Esophagus squamous epithelium (tissue), 5 donors: ENCODE results near the gene ABO. TPM values are rescaled to one million over a fixed set of nuclear protein-coding genes. Genes with fewer than 3 reads are reported as not detected.

Source experiments
- DNase-seq: peaks from one replicate; lab custom pipeline; 2025; lab: John Stamatoyannopoulos, UW
- H3K27ac ChIP-seq, 4 donors: fragments of 200-600 bp; sonication (generic); one replicate each; pipeline ENCODE4 v1.5.1; 2016 to 2019; ENCODE audit warnings: mild to moderate bottlenecking in 1 of 4
- H3K27me3 ChIP-seq, 4 donors: fragments of 200-600 bp; sonication (generic); 1 replicate in 3 of 4; 2 replicates in 1 of 4; pipeline versions ENCODE4 v1.5.1 to v1.6.0; 2017 to 2021; ENCODE audit warnings: antibody characterized with exemption in 1 of 4
- H3K36me3 ChIP-seq, 3 donors: fragments of 200-600 bp; sonication (generic); one replicate each; pipeline ENCODE4 v1.5.1; 2016 to 2019
- H3K4me1 ChIP-seq, 3 donors: fragments of 200-600 bp; sonication (generic); one replicate each; pipeline ENCODE4 v1.5.1; 2017 to 2019
- H3K4me3 ChIP-seq, 4 donors: fragments of 200-600 bp; sonication (generic); 1 replicate in 3 of 4; 2 replicates in 1 of 4; pipeline ENCODE4 v1.5.1; 2016 to 2019; ENCODE audit warnings: mild to moderate bottlenecking in 2 of 4, moderate library complexity in 1 of 4
- H3K9me3 ChIP-seq, 3 donors: fragments of 200-600 bp; sonication (generic); one replicate each; pipeline ENCODE4 v1.5.1; 2016 to 2019
- POLR2A ChIP-seq, 4 donors: fragments of 450-650 bp; IDR thresholded peaks; one replicate each; pipeline ENCODE4 v1.6.1; 2017; ENCODE audit warnings: antibody characterized with exemption in 4 of 4, mild to moderate bottlenecking in 4 of 4, moderate library complexity in 3 of 4
- WGBS, 2 donors: methylation state at CpG; one replicate each; pipeline ENCODE4 v1.1.5; 2018; 5-methylcytosine and 5-hydroxymethylcytosine counted together
- intact Hi-C: fragments of 100-400 bp; cut with DNase I; formaldehyde crosslinking; loops from one replicate; pipeline ENCODE4 v1.15.0; 2022
- total RNA-seq, 4 donors: library from RNA; depleted of rRNA; stranded (reverse); fragments of >200 nt; gene quantifications; one replicate each; pipeline ENCODE4 v1.1.0, GENCODE V29; 2016
- TF ChIP-seq, protein P1 (sequence below), 6 experiments: fragments of 450-650 bp in 4 of 6; fragments of 200-600 bp in 2 of 6; sonication (generic) in 2 of 6; IDR thresholded peaks; one replicate each; pipeline ENCODE4 v1.5.1; 2016 to 2019; ENCODE audit warnings: antibody characterized with exemption in 6 of 6, mild to moderate bottlenecking in 4 of 6, moderate library complexity in 4 of 6
- donor health status: DM: yes; HTN: yes; CAD: no.

The ABO gene
- total RNA-seq, 4 donors from 2014 or later: 3.4 to 48.8 (median 8.2) TPM

DNA sequence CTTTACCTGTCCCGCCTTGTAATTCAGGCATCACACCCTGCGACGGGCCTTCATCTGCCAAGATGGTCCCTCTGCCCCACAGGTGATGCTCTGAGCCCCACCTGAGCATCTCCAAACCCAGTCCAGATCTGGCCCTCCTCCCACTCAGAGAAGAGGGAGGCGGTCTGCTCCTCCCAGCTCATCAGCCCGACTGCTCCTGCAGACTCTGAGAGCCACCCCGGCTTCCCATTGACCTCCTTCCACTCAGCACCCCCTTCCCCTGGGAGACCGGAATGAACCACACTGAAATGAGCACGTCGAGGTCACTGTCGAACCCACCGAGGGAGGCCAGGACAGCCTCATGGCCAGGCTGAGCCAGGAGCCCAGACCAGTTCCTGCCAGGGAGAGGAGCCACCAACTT, 12.8 kb downstream of the ABO start:
- intact Hi-C loops: no loop called here
- Histone ChIP-seq H3K9me3 (no peaks in the 10 kb centered on the region), H3K27ac (no peak overlapping the region), H3K4me3 (no peak overlapping the region), H3K4me1 (peaks cover 0 to 9% (median 3%) of the 10 kb centered on the region in 3 donors), H3K27me3 (no peaks in the 10 kb centered on the region), H3K36me3 (peaks cover 0 to 27% (median 0%) of the 10 kb centered on the region in 3 donors)
- WGBS, 2 donors: 83 to 88% methylated on average over 9 of the region's 11 CpGs
- DNase-seq: no peak
- TF ChIP-seq POLR2A (IDR thresholded peaks at IDR 0.05): no peak
- TF ChIP-seq, protein P1, sequence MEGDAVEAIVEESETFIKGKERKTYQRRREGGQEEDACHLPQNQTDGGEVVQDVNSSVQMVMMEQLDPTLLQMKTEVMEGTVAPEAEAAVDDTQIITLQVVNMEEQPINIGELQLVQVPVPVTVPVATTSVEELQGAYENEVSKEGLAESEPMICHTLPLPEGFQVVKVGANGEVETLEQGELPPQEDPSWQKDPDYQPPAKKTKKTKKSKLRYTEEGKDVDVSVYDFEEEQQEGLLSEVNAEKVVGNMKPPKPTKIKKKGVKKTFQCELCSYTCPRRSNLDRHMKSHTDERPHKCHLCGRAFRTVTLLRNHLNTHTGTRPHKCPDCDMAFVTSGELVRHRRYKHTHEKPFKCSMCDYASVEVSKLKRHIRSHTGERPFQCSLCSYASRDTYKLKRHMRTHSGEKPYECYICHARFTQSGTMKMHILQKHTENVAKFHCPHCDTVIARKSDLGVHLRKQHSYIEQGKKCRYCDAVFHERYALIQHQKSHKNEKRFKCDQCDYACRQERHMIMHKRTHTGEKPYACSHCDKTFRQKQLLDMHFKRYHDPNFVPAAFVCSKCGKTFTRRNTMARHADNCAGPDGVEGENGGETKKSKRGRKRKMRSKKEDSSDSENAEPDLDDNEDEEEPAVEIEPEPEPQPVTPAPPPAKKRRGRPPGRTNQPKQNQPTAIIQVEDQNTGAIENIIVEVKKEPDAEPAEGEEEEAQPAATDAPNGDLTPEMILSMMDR (IDR thresholded peaks at IDR 0.05): no peak

DNA sequence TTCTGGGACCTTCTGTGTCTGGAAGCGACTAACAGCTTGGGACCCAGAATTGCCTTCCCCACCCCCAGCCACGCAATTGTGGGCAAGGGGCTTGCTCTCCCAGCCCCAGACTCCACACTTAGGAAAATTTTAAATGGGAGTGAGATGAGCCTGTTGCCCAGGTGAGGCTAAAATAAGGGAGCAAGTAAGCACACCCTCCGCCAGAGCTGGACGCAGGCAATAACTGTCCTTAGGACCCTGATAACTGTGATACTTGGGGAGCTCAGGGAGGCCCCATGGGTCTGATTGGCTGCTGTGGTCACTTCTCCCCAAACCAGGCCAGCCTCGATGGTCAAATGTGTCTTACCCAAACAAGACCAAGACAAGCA, 13.3 kb downstream of the ABO start:
- Histone ChIP-seq H3K27me3 (no peaks in the 10 kb centered on the region), H3K27ac (no peak overlapping the region), H3K4me1 (peaks cover 0 to 9% (median 7%) of the 10 kb centered on the region in 3 donors), H3K9me3 (no peaks in the 10 kb centered on the region), H3K36me3 (peaks cover 0 to 27% (median 0%) of the 10 kb centered on the region in 3 donors), H3K4me3 (no peak overlapping the region)
- intact Hi-C loops: no loop called here
- no peak for DNase-seq
- WGBS, 2 donors: 64 to 82% methylated on average over 2 to 4 of the region's 5 CpGs
- TF ChIP-seq, protein P1 (IDR thresholded peaks at IDR 0.05): no peak
- no peak for TF ChIP-seq POLR2A (IDR thresholded peaks at IDR 0.05)

DNA sequence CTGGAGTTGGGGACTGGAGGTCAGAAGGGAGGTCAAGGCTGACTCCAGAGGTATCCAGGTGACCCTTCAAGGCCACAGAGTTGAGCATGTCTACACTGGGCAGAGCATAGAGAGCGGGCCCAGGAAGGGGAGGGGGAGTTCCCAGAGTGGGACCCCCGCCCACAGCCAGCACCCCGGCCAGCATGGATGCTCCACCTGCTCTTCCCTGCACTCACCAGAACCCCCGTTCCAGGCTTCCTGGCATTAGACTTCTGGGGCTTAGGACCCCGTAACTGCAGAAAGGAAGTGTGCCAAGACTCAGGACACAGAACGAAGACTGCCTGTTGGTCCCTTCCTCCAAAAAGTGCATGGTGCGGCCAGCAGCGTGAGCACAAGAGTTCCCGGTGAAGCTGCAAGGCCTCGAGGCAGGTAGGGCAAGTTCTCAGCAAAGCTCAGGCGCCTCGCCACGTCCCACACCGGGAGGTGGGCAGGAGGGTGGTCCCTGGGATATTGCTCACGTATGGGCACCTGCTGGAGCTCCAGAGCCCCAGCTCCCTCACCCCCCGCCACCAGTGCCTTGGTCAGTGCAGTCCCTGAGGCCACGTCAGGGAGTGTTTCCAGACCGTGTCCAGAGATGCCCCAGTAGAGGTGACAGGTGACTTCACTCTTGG, 13.8 kb downstream of the ABO start:
- no peaks in the 10 kb centered on the region for H3K9me3 ChIP-seq

DNA sequence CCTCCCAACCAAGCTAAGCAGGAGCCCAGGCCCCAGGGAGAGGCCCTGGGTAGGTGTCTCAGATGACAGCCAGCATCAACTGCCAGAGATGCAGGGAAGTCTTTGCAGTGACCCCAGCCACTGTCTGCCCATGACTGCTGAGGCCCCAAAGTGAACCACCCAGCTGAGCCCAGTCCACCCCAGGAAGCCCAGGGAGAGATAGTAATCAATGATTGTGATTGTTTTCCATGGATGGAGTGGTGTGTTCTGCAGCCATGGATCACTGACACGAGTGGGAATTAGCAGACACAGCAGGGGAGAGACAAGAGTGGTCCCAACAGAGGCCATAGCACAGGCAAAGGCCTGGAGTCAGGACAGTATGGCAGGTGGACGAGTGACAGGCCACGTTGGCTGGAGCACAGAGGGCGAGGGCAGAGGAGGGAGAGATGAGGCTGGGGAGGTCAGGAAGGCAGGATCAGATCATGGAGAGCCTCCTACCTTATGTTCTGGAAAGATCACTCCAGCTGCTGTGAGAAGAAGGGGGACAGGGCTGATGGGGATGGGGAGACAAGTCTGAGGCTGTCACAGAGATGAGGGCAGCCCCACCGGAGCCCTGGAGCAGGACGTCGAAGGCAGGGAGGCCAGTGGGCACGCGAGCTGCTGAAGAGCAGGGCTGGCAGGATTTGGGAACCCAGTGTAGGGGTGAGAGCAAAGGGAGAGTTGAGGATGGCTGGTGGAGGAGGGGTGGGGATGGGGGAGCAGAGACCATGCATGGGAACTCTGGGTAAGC, 14.5 kb downstream of the ABO start:
- no peak overlapping the region for H3K4me3 ChIP-seq
- TF ChIP-seq, protein P1 (IDR thresholded peaks at IDR 0.05): no peak
- TF ChIP-seq POLR2A (IDR thresholded peaks at IDR 0.05): no peak
- 89% methylated on average over 9 of the region's 9 CpGs for WGBS, 2 donors
- no peaks in the 10 kb centered on the region for H3K9me3 ChIP-seq
- peaks cover 0 to 9% (median 8%) of the 10 kb centered on the region in 3 donors for H3K4me1 ChIP-seq
- H3K27ac ChIP-seq: no peak overlapping the region
- peaks cover 0 to 36% (median 0%) of the 10 kb centered on the region in 3 donors for H3K36me3 ChIP-seq
- intact Hi-C loops: no loop called here
- no peak for DNase-seq
- no peaks in the 10 kb centered on the region for H3K27me3 ChIP-seq

More for the DNA sequence above, 13.8 kb downstream of the ABO start:
- Histone ChIP-seq H3K4me1 (peaks cover 0 to 9% (median 8%) of the 10 kb centered on the region in 3 donors), H3K27ac (no peak overlapping the region), H3K27me3 (no peaks in the 10 kb centered on the region), H3K4me3 (no peak overlapping the region), H3K36me3 (peaks cover 0 to 29% (median 0%) of the 10 kb centered on the region in 3 donors)
- intact Hi-C loops: no loop called here
- TF ChIP-seq, protein P1 (IDR thresholded peaks at IDR 0.05): no peak
- TF ChIP-seq POLR2A (IDR thresholded peaks at IDR 0.05): no peak
- DNase-seq: no peak
- 78 to 91% methylated on average over 5 to 8 of the region's 18 CpGs for WGBS, 2 donors
